GM21576 (cell line): ENCODE data around the gene SNRNP48.

Source experiments
- ATAC-seq: cut with Tn5 transposase; IDR thresholded peaks from one replicate; pipeline ENCODE4 v1.9.1; 2021; ENCODE audit warnings: mild to moderate bottlenecking, moderate library complexity; ENCODE audit not compliant: unreplicated experiment

SNRNP48 gene

DNA sequence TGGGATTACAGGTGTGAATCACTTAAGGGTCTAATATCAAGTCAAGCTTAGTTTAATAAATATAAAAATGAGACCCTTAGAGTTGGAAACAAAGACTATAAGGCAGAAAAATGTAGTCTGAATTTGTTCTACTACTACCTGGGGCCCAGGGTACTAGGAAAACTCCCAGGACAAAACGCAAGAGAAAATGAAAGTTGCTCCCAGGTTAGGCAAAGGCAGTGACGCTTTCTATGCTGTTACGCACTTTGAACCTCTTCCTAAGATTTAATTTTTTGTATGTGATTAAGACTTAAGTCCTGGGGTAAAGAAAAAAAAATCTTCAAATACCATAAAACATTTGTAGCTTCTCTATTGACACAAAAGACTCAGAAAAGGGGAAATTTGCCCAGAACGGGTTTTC is 31.2 kb upstream of the SNRNP48 start:
- ATAC-seq, result no peak

DNA sequence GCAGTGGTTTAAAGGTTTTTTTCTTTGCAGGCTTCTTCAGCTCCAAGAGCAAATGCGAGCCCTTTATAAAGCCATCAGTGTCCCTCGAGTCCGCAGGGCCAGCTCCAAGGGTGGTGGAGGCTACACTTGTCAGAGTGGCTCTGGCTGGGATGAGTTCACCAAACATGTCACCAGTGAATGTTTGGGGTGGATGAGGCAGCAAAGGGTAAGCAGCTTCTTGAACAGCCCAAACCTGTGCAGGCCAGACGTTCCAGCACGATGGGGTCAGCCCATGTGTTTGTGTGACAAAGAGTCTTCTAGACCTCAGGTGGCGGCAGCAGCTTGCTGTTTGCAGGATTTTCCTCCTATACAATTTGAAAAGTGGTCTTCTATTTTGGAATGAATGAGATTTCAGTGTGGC is 30.8 kb upstream of the SNRNP48 start:
- ATAC-seq, result no peak

DNA sequence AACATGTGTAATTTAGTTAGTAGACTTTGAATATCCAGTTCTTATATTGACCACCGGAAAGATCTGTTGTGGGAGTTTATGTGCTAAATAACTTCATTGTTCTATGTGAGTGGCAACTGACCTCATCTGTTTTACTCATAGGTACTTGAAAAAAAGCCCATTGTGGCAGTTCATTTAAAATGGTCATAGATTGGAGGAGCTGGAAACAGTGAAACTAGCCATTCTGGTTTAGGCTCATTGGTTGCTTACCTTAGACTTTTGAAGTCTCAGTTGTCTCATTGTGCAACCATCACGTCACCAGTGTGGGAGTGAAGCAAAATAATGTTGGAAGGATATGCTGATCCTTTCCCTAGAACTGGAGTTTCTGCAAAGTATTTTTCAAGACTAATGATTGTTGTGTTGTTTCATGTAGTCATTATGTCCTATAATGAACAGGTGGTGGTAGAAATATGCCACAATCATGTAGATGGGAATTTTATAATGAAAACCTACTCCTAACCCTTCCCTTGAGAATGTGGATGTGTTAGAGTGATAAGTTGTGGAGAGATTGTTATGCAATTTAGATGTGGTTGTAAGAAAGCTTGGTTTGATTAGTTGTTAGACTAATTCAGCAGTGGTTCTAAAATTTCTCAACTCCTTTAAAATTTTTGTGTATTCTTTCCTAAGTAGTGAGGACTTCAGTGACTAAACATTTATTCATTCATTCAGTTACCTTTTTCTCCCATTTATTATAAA is 30.2 kb upstream of the SNRNP48 start:
- ATAC-seq, result no peak

DNA sequence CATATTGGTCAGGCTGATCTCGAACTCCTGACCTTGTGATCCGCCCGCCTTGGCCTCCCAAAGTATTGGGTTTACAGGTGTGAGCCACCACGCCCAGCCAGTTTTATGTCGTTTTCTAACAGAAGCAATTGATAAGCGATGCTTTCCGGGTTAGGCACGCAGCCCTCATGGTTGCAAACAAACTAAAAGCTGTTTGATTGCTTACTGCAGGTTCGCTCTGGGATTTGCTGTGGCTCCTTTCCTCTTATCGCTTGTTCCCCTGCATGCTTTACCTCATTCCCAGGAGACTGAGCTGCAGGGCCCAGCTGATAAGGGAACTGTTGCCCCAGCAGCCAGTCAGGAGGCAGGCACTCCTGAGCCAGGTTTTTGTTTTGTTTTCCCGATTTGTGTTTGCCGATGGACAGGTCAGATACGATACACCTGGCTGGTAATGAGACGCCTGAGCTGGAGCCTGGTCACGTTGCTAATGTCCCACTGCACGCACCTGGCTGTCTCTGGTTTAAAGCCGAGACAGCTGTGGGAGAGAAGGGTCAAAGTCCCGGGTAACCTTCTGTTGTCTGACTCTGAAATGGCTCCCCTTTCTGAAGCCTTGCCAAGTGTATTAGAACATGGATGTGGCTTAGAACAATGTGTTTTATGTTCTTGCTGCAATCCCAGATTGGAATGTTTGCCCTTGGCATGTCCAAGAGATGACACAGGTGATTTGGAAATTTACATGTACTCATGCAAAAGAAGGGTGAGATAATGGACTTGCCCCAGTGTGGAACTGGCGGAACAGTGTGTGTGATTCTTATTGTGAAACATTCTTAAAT is 28.6 kb upstream of the SNRNP48 start:
- no peak for ATAC-seq

DNA sequence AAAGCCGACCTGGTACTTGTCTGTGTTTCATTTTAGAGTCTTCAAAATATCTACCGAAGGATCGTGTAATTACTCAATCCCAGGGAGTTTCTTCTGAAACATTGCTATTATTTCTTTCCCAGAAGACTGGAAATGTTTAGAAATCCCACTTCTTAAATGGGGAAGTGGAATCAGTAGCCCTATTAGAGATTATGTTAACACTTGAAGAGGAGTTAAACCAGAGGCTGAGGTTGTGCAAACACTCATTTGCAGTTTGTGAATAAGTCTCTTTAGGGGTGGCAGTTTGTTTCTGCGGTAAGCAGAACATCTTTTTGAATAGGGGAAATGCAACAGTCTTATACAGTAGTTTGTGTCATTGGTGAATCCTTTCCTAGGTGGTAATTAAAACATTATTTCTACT is 27.2 kb upstream of the SNRNP48 start:
- no peak for ATAC-seq

DNA sequence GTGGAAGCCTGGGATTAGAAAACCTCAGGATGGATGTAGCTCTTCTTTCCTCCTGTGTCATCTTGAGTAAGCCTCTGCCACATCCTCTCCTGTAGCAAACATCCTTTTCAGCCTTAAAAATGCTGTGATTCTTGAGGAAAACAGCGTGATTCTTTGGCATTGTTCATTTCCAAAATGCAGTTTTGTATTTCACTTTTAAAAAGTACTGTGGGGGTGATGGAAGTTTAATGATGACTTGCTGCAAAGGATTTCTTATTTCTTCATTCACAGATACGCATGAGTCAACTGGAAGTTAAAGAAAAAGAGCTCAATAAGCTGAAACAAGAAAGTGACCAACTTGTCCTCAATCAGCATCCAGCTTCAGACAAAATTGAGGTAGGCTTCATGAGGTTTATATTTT is 23.9 kb upstream of the SNRNP48 start:
- ATAC-seq, result no peak

DNA sequence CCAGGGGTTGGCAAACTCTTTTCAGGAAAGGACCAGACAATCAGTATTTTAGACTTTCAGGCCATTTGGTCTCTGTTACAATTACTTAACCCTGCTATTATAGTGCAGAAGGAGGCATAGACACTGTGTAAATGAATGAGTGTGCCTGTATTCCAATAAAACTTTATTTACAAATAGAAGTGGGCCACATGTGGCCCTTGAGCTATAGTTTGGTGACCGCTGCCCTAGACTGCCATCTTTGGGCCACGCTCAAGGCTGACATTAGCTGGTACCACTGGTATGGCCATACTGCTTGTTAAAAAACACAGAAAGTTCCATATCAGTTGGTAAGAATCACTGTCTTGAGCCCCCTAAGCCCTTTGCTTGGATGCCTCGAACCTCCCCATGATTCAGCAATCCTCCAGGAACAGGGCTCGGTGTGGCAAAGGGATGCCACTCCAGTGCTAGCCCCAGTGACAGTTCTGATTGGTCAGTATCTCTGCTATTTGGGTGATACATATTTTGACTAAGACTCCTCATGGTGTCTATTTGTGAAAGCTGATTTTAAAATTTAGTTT is 23.3 kb upstream of the SNRNP48 start:
- no peak for ATAC-seq

DNA sequence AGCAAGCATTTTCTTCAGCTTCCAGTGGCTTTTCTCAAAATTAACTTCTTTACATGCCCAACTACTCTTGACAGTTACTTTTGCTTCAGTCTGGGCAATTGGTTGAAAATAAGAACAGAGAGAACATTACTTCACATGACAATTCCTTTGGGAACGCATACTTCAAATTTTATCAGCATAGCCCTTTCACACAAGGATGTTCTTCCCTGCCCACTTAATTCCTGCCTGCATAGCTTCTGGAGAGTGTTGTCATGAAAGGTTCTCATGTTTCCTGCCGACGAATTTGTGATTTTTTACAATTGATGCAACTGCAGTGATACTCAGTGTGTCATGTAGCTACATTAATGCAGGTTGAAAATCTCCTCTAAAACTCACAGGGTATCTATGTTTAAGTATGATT is 22.0 kb upstream of the SNRNP48 start:
- ATAC-seq, result no peak

DNA sequence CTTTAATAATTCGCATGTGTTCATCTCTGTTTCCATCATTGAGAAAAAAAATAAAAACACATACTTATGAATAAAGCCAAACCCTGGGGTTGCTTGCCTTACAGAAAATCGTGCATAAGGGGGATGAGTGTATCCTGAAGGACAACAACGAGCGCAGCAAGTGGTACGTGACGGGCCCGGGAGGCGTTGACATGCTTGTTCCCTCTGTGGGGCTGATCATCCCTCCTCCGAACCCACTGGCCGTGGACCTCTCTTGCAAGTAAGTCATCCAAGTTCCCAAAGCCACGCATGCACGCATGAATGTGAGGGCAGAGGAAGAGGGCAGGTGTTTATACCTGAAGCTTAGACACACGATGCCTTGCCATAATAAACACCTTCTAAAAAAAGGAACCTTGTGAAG is 20.9 kb upstream of the SNRNP48 start:
- ATAC-seq, result no peak

DNA sequence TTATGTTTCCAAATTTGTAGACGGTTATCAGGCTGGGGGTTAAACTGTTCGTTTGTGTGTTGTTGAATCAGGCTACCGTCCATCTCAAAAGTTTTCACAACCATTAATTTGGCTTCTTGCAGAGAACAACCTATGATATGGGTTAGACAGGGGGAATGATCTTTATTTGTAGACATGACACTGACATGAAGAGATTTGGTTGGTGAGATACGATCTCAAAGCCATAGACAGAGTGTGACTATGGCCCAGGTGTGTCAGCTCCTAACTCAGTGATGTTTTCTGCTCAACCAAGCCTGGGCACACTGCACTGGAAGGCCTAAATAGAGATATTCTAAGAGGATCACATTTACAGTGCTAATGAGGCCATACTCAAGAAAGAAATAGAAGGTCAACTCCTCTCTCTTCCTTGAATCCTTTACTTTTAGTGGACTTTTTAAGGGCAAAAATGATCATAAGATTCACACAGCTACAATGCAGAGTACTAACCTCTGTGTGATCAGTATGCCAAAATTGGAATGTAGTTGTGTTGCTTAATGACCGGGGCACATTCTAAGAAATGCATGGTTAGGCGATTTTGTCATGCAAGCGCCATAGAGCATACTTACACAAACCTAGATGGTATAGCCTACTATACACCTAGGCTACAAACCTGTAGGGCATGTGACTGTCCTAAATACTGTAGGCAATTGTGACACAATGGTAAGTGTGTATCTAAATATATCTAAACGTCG is 17.6 kb upstream of the SNRNP48 start:
- no peak for ATAC-seq

DNA sequence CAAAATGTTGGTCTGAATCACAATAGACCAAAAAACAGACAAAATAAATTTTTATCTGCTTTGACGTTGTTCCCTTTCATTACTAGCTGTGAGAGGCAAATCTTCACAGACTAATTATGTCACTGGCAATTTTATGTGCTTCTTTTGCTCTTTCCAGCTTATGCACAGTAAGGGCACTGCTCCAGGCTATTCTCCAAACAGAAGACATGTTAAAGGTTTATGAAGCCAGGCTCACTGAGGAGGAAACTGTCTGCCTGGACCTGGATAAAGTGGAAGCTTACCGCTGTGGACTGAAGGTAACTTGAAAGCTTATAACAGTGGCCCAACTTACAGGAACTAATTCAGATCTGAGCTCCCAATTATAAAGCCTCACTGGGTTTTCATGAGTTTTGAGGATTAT is 15.5 kb upstream of the SNRNP48 start:
- no peak for ATAC-seq

DNA sequence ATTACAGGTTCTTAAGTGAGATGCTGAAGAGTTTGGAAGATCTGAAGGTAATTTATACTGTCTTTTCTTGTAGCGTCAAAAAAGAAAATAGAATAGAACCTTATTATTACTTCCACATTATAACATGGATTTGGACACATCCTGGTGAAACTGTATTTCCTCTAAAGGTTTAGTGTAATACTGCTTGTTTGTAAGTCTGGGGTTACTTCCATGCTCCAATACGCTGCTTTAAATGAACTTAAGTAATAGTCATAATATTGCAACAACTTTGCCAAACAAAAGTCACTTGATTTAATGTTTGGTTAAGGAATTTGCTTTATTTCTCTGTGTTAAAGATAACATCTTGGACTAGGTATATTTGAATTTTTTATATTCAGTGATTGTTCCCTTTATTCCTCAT is 11.5 kb upstream of the SNRNP48 start:
- no peak for ATAC-seq

DNA sequence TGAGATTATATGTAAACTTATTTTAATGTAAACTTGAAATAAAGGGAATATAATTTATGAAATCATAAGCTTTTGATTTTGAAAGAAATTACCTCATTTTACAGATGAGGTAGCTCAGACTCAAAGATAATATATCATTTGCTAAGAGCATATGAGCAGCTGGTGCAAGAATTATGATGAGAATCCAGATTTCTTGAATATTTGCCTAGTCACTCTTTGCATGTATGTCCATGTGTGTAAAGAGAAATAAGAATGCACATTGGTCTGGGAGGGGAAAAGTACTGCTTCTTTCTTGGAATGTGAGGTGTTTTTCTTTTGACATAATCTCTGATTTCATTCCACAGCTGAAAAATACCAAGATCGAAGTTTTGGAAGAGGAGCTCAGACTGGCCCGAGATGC is 11.1 kb upstream of the SNRNP48 start:
- no peak for ATAC-seq

DNA sequence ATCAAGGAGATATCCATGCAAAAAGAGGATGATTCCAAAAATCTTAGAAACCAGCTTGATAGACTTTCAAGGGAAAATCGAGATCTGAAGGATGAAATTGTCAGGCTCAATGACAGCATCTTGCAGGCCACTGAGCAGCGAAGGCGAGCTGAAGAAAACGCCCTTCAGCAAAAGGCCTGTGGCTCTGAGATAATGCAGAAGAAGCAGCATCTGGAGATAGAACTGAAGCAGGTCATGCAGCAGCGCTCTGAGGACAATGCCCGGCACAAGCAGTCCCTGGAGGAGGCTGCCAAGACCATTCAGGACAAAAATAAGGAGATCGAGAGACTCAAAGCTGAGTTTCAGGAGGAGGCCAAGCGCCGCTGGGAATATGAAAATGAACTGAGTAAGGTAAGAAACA is 10.1 kb upstream of the SNRNP48 start:
- ATAC-seq, result no peak

DNA sequence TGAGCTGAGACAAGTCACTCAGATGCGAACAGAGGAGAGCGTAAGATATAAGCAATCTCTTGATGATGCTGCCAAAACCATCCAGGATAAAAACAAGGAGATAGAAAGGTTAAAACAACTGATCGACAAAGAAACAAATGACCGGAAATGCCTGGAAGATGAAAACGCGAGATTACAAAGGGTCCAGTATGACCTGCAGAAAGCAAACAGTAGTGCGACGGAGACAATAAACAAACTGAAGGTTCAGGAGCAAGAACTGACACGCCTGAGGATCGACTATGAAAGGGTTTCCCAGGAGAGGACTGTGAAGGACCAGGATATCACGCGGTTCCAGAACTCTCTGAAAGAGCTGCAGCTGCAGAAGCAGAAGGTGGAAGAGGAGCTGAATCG is 9.5 kb upstream of the SNRNP48 start:
- ATAC-seq, result no peak

DNA sequence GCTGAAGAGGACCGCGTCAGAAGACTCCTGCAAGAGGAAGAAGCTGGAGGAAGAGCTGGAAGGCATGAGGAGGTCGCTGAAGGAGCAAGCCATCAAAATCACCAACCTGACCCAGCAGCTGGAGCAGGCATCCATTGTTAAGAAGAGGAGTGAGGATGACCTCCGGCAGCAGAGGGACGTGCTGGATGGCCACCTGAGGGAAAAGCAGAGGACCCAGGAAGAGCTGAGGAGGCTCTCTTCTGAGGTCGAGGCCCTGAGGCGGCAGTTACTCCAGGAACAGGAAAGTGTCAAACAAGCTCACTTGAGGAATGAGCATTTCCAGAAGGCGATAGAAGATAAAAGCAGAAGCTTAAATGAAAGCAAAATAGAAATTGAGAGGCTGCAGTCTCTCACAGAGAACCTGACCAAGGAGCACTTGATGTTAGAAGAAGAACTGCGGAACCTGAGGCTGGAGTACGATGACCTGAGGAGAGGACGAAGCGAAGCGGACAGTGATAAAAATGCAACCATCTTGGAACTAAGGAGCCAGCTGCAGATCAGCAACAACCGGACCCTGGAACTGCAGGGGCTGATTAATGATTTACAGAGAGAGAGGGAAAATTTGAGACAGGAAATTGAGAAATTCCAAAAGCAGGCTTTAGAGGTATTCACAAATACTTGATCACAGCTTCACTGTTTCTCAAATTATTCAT is 8.9 kb upstream of the SNRNP48 start:
- ATAC-seq, result no peak

DNA sequence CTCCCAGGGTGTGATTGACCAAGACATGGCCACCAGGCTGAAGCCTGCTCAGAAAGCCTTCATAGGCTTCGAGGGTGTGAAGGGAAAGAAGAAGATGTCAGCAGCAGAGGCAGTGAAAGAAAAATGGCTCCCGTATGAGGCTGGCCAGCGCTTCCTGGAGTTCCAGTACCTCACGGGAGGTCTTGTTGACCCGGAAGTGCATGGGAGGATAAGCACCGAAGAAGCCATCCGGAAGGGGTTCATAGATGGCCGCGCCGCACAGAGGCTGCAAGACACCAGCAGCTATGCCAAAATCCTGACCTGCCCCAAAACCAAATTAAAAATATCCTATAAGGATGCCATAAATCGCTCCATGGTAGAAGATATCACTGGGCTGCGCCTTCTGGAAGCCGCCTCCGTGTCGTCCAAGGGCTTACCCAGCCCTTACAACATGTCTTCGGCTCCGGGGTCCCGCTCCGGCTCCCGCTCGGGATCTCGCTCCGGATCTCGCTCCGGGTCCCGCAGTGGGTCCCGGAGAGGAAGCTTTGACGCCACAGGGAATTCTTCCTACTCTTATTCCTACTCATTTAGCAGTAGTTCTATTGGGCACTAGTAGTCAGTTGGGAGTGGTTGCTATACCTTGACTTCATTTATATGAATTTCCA is 4.6 kb upstream of the SNRNP48 start:
- ATAC-seq, result no peak

DNA sequence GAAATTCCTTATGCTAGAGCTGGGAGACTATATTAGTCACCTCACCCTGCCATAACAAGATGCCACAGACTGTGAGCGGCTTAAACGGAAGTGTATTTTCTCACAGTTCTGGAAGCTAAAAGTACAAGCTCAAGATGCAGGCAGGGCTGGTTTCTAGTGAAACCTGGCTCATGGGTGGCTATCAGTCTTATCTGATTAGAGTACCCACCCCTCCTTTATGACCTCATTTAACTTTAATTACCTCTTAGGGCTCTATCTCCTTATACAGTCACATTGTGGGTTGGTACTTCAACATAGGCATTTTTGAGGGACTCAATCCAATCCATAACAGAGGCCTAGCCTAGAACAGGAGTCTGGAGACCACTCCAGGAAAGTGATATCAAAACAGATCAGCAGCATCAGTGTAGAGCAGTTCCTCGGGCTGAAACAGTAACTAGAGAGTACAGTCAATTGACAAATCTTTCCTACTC is 2.3 kb upstream of the SNRNP48 start:
- ATAC-seq, result no peak

DNA sequence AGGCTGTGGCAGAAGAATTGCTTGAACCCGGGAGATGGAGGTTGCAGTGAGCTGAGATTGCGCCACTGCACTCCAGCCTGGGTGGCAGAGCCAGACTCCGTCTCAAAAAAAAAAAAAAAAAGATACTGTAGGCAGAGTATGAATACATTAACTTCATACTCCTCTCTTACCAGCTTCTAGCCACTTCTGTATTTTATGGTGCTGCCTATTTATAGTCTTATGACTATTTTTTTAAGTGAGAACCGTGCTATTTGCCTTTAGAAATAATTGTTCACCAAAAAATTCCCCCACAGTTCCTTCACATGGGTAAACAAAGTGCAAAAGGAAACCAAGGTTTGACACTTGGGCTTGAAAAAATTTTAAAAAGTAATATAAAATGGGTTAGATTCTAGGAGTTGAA is 1.5 kb upstream of the SNRNP48 start:
- no peak for ATAC-seq

DNA sequence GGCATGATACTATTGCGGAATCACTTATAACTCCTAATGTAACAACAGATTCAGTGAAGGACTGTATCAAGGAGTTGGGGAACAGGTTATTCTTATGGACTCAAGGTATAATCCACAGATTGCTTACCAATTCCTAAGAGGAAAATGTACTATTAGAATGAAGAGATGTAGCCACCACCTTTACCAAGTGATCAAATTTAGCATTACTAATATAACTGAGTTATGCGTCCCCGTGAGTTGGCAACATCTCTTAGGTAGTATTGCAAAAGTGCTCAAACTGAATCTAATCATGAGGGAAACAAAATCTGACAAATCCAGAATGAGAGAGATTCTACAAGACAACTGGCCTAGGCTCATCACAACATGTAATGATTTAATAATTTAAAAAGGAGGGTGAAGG is 777 bp upstream of the SNRNP48 start:
- no peak for ATAC-seq
